CD14-positive monocyte (primary cell): ENCODE results near the gene ITPKB. TPM values are rescaled to one million over a fixed set of nuclear protein-coding genes. Genes with fewer than 3 reads are reported as not detected.
A peak's percentile ranks its signal among the peaks of the same experiment; 100 is the strongest.

ENCODE experiments used
- DNase-seq, 3 donors: peaks; one replicate each; pipeline ENCODE4 v3.0.0-alpha.2; 2011 to 2022
- H2AFZ ChIP-seq: 2 replicates; pipeline ENCODE4 v1.6.0; 2012; ENCODE audit warnings: mild to moderate bottlenecking, low read depth, low read length, inconsistent platforms; ENCODE audit not compliant: insufficient read depth, poor library complexity, severe bottlenecking
- H3K27ac ChIP-seq, 2 donors: 1 replicate in 1 of 2; 2 replicates in 1 of 2; pipeline ENCODE4 v1.5.1; 2012 to 2013; ENCODE audit warnings: low read length in 2 of 2, control low read depth in 1 of 2, inconsistent platforms in 1 of 2, low read depth in 1 of 2, mild to moderate bottlenecking in 1 of 2
- H3K27me3 ChIP-seq, 2 donors: one replicate each; pipeline versions ENCODE4 v1.6.0 to v1.6.1; 2011 to 2013; ENCODE audit warnings: low read length in 2 of 2; ENCODE audit not compliant: control insufficient read depth in 2 of 2, insufficient read depth in 2 of 2
- H3K36me3 ChIP-seq, 2 donors: replicated peaks in 1 of 2; 1 replicate in 1 of 2; 2 replicates in 1 of 2; pipeline versions ENCODE4 v1.5.1 to v1.6.1; 2012 to 2013; ENCODE audit warnings: low read length in 2 of 2, control low read depth in 1 of 2, inconsistent platforms in 1 of 2, mild to moderate bottlenecking in 1 of 2; ENCODE audit not compliant: insufficient read depth in 2 of 2, control insufficient read depth in 1 of 2
- H3K4me1 ChIP-seq, 2 donors: 1 replicate in 1 of 2; 2 replicates in 1 of 2; pipeline versions ENCODE4 v1.5.1 to v1.6.1; 2012 to 2013; ENCODE audit warnings: low read length in 2 of 2, control low read depth in 1 of 2, inconsistent platforms in 1 of 2, mild to moderate bottlenecking in 1 of 2, moderate library complexity in 1 of 2; ENCODE audit not compliant: insufficient read depth in 2 of 2, control insufficient read depth in 1 of 2
- H3K4me2 ChIP-seq: replicated peaks from 2 replicates; pipeline ENCODE3; 2012; ENCODE audit warnings: low read length, moderate library complexity, mild to moderate bottlenecking; ENCODE audit not compliant: poor library complexity, severe bottlenecking; ENCODE audit errors: extremely low read depth
- H3K4me3 ChIP-seq, 3 experiments: fragments of 200-600 bp in 1 of 3; sonication (generic) in 1 of 3; replicated peaks in 1 of 3; 1 replicate in 2 of 3; 2 replicates in 1 of 3; pipeline ENCODE4 v1.5.1; 2011 to 2013; ENCODE audit warnings: low read length in 3 of 3, mild to moderate bottlenecking in 3 of 3, control low read depth in 2 of 3, low read depth in 2 of 3, inconsistent platforms in 1 of 3, moderate library complexity in 1 of 3
- H3K79me2 ChIP-seq: 2 replicates; pipeline ENCODE4 v1.6.0; 2012; ENCODE audit warnings: mild to moderate bottlenecking, control low read depth, inconsistent platforms, low read length, moderate library complexity; ENCODE audit not compliant: insufficient read depth
- H3K9ac ChIP-seq: 2 replicates; pipeline ENCODE4 v1.6.0; 2017; ENCODE audit warnings: low read length, mild to moderate bottlenecking; ENCODE audit not compliant: insufficient read depth, poor library complexity, severe bottlenecking
- H3K9me3 ChIP-seq, 2 donors: replicated peaks in 1 of 2; 1 replicate in 1 of 2; 2 replicates in 1 of 2; pipeline versions ENCODE4 v1.5.1 to v1.6.1; 2012 to 2013; ENCODE audit warnings: low read length in 2 of 2, control low read depth in 1 of 2; ENCODE audit not compliant: control insufficient read depth in 1 of 2, insufficient read depth in 1 of 2
- H4K20me1 ChIP-seq: 2 replicates; pipeline ENCODE4 v1.6.0; 2012; ENCODE audit warnings: mild to moderate bottlenecking, low read length, control low read depth, moderate library complexity; ENCODE audit not compliant: insufficient read depth
- H3K27ac Mint-ChIP-seq, 7 donors: one replicate each; pipeline ENCODE4 v1.8.0; 2020; ENCODE audit warnings: mild to moderate bottlenecking in 7 of 7, mixed read lengths in 7 of 7, moderate library complexity in 6 of 7, inconsistent platforms in 2 of 7
- H3K27me3 Mint-ChIP-seq, 3 donors: one replicate each; pipeline ENCODE4 v1.8.0; 2021 to 2022; ENCODE audit warnings: low read depth in 3 of 3, mild to moderate bottlenecking in 3 of 3, mixed read lengths in 3 of 3, moderate library complexity in 3 of 3, inconsistent platforms in 1 of 3
- H3K36me3 Mint-ChIP-seq, 2 donors: one replicate each; pipeline ENCODE4 v1.8.0; 2020; ENCODE audit warnings: mixed read lengths in 2 of 2, inconsistent platforms in 1 of 2, mild to moderate bottlenecking in 1 of 2
- H3K4me1 Mint-ChIP-seq: one replicate; pipeline ENCODE4 v1.8.0; 2020; ENCODE audit warnings: mild to moderate bottlenecking, mixed read lengths
- H3K4me3 Mint-ChIP-seq, 2 donors: one replicate each; pipeline ENCODE4 v1.8.0; 2020; ENCODE audit warnings: mild to moderate bottlenecking in 2 of 2, mixed read lengths in 2 of 2, moderate library complexity in 1 of 2
- H3K9me3 Mint-ChIP-seq, 7 donors: one replicate each; pipeline ENCODE4 v1.8.0; 2020 to 2022; ENCODE audit warnings: mixed read lengths in 7 of 7, mild to moderate bottlenecking in 6 of 7, moderate library complexity in 6 of 7, inconsistent platforms in 2 of 7
- WGBS: methylation state at CpG from one replicate; pipeline ENCODE4 v1.1.5; 2013; ENCODE audit warnings: missing lambda C conversion rate; ENCODE audit not compliant: insufficient coverage; 5-methylcytosine and 5-hydroxymethylcytosine counted together
- intact Hi-C, 2 donors: fragments of 100-400 bp; cut with micrococcal nuclease; formaldehyde crosslinking; loops; one replicate each; pipeline versions ENCODE4 v1.15.0 to v1.15.1; 2023
- polyA plus RNA-seq, 3 donors: library from polyadenylated mRNA; depleted of rRNA in 1 of 3; unstranded in 2 of 3; stranded (reverse) in 1 of 3; fragments of 300-500 nt in 2 of 3; fragments of >200 nt in 1 of 3; fragmentation: Illumina TruSeq in 2 of 3; gene quantifications; 1 replicate in 2 of 3; 2 replicates in 1 of 3; pipeline ENCODE4 v1.2.3, GENCODE V29; 2012 to 2021
- TF ChIP-seq, protein P1 (sequence below): fragments of 200-600 bp; IDR thresholded peaks from one replicate; pipeline ENCODE4 v1.8.0; 2022; ENCODE audit warnings: antibody characterized with exemption, mild to moderate bottlenecking

ITPKB gene
- polyA plus RNA-seq, 3 donors: 7.3 to 14.4 (median 10.2) TPM

DNA sequence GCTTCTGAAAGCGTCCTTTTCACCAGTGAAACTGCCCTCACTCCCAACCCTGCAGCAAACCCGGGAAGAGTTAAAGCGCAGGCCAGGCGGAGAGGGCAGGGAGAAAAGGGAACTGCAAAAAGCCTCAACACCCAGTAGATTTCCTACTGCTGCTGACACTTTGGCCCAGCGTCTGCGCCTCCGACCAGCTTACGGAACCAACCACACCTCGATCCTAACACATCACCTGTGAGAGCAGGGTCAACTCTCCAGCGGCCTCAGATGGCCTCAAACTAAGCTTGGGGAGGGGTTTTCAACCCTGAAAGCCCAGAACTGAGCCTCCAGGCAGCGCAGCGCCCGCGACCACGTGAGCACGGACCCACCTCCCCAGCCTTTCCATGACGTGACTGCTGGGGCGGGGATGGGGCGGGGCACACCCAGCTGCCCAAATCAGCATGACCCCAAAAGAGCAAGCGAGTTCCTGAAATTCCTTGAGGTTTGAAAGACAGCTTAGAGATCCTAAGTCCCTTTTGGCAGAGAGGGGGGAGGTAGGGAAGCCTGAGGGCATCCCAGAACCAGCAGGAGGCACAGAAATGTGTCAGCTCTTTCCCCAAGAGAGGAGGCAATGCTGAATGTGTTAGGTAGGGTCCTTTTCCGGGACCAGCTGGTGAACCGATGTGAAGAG lies 59.1 kb downstream of the ITPKB start:
- WGBS: 0% methylated on average over 9 of the region's 22 CpGs
- DNase-seq: peak; percentile 73 to 84 (median 82)

DNA sequence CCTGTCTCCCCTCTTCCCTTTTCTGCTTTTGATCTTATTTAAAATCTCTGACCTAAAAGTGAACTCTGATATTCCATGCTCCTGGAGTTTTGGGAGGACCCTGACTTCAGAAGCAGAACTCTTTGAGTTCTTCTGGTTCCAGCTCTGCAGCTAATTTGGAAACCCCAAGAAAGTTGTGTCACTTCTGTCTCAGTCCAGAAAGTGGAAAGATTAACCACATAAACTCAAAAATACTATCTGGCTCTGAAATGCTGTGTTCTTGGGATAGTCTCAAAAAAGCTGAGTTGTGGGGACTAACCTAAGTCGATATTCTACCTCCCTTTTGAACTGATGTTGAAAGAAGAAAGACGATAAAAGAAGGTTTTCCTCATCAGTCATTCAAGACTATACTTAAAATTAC lies 59.8 kb downstream of the ITPKB start:
- H3K36me3 Mint-ChIP-seq: peaks cover 23 to 28% of the 10 kb centered on the region in 2 donors
- H3K27ac Mint-ChIP-seq: peak overlapping the region; percentile 99 to 100 (median 99)
- H2AFZ ChIP-seq: no peak overlapping the region
- peaks cover 0 to 3% (median 0%) of the 10 kb centered on the region in 3 donors for H3K27me3 Mint-ChIP-seq
- no peaks in the 10 kb centered on the region for H3K9me3 ChIP-seq
- peak overlapping the region; percentile 77 to 94 for H3K4me3 Mint-ChIP-seq
- TF ChIP-seq, protein P1, sequence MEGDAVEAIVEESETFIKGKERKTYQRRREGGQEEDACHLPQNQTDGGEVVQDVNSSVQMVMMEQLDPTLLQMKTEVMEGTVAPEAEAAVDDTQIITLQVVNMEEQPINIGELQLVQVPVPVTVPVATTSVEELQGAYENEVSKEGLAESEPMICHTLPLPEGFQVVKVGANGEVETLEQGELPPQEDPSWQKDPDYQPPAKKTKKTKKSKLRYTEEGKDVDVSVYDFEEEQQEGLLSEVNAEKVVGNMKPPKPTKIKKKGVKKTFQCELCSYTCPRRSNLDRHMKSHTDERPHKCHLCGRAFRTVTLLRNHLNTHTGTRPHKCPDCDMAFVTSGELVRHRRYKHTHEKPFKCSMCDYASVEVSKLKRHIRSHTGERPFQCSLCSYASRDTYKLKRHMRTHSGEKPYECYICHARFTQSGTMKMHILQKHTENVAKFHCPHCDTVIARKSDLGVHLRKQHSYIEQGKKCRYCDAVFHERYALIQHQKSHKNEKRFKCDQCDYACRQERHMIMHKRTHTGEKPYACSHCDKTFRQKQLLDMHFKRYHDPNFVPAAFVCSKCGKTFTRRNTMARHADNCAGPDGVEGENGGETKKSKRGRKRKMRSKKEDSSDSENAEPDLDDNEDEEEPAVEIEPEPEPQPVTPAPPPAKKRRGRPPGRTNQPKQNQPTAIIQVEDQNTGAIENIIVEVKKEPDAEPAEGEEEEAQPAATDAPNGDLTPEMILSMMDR: no peak
- H3K27me3 ChIP-seq: no peaks in the 10 kb centered on the region
- H3K79me2 ChIP-seq: peaks cover 42% of the 10 kb centered on the region
- intact Hi-C loops: loop anchor here in 1 of 2 donors (5.0 kb wide), 2 partner anchors 37 to 38 kb away; no protein-coding TSS in a partner anchor
- peaks cover 0 to 2% (median 0%) of the 10 kb centered on the region in 7 donors for H3K9me3 Mint-ChIP-seq
- DNase-seq: peak in 1 of 3 donors; percentile 67
- H4K20me1 ChIP-seq: no peaks in the 10 kb centered on the region
- H3K4me1 Mint-ChIP-seq: peaks cover 80% of the 10 kb centered on the region
- WGBS: no CpG with 5 or more reads among the region's 2 CpGs
- H3K36me3 ChIP-seq: peaks cover 0 to 7% of the 10 kb centered on the region in 2 donors
- peak overlapping the region; percentile 69 for H3K4me2 ChIP-seq
- peak overlapping the region; percentile 80 for H3K9ac ChIP-seq
- H3K4me1 ChIP-seq: peaks cover 65 to 68% of the 10 kb centered on the region in 2 donors
- H3K27ac ChIP-seq: peak overlapping the region; percentile 97 to 99
- H3K4me3 ChIP-seq: peak overlapping the region in 2 of 3 experiments; percentile 50 to 71

More for the DNA sequence above, 59.1 kb downstream of the ITPKB start:
- H3K27ac ChIP-seq: peak overlapping the region; percentile 97 to 99
- peaks cover 59 to 60% of the 10 kb centered on the region in 2 donors for H3K4me1 ChIP-seq
- peaks cover 40% of the 10 kb centered on the region for H3K79me2 ChIP-seq
- peak overlapping the region; percentile 51 for H2AFZ ChIP-seq
- peak overlapping the region; percentile 80 for H3K9ac ChIP-seq
- H3K9me3 ChIP-seq: no peaks in the 10 kb centered on the region
- H3K9me3 Mint-ChIP-seq: peaks cover 0 to 2% (median 0%) of the 10 kb centered on the region in 7 donors
- intact Hi-C loops: loop anchor here in 1 of 2 donors (5.0 kb wide), 2 partner anchors 37 to 38 kb away; no protein-coding TSS in a partner anchor
- peak overlapping the region; percentile 99 to 100 (median 99) for H3K27ac Mint-ChIP-seq
- no peaks in the 10 kb centered on the region for H3K27me3 ChIP-seq
- peaks cover 0 to 3% (median 0%) of the 10 kb centered on the region in 3 donors for H3K27me3 Mint-ChIP-seq
- peak overlapping the region; percentile 77 to 94 for H3K4me3 Mint-ChIP-seq
- H3K4me2 ChIP-seq: peak overlapping the region; percentile 69
- peak overlapping the region; percentile 27 to 71 (median 50) for H3K4me3 ChIP-seq
- peaks cover 73% of the 10 kb centered on the region for H3K4me1 Mint-ChIP-seq
- H4K20me1 ChIP-seq: no peaks in the 10 kb centered on the region
- H3K36me3 Mint-ChIP-seq: peaks cover 28 to 30% of the 10 kb centered on the region in 2 donors
- H3K36me3 ChIP-seq: peaks cover 0 to 13% of the 10 kb centered on the region in 2 donors
- TF ChIP-seq, protein P1: no peak
